Vagina (tissue), 2 donors: ENCODE results near the gene PEX10.
"Not testable (repeated sequence)": the region's sequence is repeated elsewhere in the genome, so short reads cannot be mapped to it uniquely, and the experiment has no call there.

Experiments used
- POLR2AphosphoS5 ChIP-seq, 2 donors: sonication (generic); formaldehyde crosslinking; IDR thresholded peaks; one replicate each; pipeline ENCODE4 v1.9.0; 2017; ENCODE audit warnings: antibody characterized with exemption in 2 of 2, mild to moderate bottlenecking in 2 of 2, low read depth in 1 of 2; ENCODE audit not compliant: insufficient read depth in 1 of 2
- TF ChIP-seq, protein P1 (sequence below), 3 experiments: fragments of 450-650 bp in 2 of 3; fragments of 200-600 bp in 1 of 3; sonication (generic) in 1 of 3; IDR thresholded peaks; one replicate each; pipeline ENCODE4 v1.5.1; 2017 to 2019; ENCODE audit warnings: antibody characterized with exemption in 3 of 3, mild to moderate bottlenecking in 2 of 3, moderate library complexity in 2 of 3

DNA sequence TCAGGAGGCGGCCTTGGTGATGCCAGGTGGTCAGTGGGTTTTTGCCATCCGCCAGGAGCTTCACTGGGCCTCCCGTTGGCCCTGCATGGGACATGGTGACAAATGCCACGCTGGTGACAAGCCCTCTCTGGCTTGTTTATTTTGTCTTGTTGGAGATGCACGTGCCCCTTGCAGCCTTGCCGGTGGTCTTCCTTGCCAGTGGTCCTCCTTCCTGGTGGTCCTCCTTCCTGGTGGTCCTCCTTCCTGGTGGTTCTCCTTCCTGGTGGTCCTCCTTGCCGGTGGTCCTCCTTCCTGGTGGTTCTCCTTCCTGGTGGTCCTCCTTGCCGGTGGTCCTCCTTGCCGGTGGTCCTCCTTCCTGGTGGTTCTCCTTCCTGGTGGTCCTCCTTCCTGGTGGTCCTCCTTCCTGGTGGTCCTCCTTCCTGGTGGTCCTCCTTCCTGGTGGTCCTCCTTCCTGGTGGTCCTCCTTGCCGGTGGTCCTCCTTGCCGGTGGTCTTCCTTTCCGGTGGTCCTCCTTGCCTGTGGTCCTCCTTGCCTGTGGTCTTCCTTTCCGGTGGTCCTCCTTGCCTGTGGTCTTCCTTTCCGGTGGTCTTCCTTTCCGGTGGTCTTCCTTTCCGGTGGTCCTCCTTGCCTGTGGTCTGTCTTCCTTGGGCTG lies 46.9 kb upstream of the PEX10 start:
- TF ChIP-seq, protein P1, sequence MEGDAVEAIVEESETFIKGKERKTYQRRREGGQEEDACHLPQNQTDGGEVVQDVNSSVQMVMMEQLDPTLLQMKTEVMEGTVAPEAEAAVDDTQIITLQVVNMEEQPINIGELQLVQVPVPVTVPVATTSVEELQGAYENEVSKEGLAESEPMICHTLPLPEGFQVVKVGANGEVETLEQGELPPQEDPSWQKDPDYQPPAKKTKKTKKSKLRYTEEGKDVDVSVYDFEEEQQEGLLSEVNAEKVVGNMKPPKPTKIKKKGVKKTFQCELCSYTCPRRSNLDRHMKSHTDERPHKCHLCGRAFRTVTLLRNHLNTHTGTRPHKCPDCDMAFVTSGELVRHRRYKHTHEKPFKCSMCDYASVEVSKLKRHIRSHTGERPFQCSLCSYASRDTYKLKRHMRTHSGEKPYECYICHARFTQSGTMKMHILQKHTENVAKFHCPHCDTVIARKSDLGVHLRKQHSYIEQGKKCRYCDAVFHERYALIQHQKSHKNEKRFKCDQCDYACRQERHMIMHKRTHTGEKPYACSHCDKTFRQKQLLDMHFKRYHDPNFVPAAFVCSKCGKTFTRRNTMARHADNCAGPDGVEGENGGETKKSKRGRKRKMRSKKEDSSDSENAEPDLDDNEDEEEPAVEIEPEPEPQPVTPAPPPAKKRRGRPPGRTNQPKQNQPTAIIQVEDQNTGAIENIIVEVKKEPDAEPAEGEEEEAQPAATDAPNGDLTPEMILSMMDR (IDR thresholded peaks at IDR 0.05) = not testable (repeated sequence)
- TF ChIP-seq POLR2AphosphoS5 (IDR thresholded peaks at IDR 0.05; ENCODE audit: insufficient read depth in 1 of 2, low read depth in 1 of 2) = not testable (repeated sequence)
